Stimulated activated memory B cell treated with anti-CD40 and anti-IgM and Interleukin-4, amounts not matched to agents 10 μg/mL and 1 μg/mL and 100 μg/mL, for 72 hours (primary cell): ENCODE data around the gene ASXL1.
"Not testable (repeated sequence)": the region's sequence is repeated elsewhere in the genome, so short reads cannot be mapped to it uniquely, and the experiment has no call there.

Experiments used
- ATAC-seq: fragments of 150-1000 bp; cut with Tn5 transposase; 2 replicates; pipeline ENCODE4 v1.10.0; 2021
- H3K27ac Mint-ChIP-seq: one replicate; pipeline ENCODE4 v1.8.0; 2022; ENCODE audit warnings: mild to moderate bottlenecking, mixed read lengths
- H3K27me3 Mint-ChIP-seq: one replicate; pipeline ENCODE4 v1.8.0; 2022; ENCODE audit warnings: mixed read lengths
- H3K36me3 Mint-ChIP-seq: one replicate; pipeline ENCODE4 v1.8.0; 2022; ENCODE audit warnings: mixed read lengths
- H3K4me1 Mint-ChIP-seq: one replicate; pipeline ENCODE4 v1.8.0; 2022; ENCODE audit warnings: mixed read lengths
- H3K4me3 Mint-ChIP-seq: one replicate; pipeline ENCODE4 v1.8.0; 2022; ENCODE audit warnings: mild to moderate bottlenecking, moderate library complexity, mixed read lengths
- H3K9me3 Mint-ChIP-seq: one replicate; pipeline ENCODE4 v1.8.0; 2022; ENCODE audit warnings: mixed read lengths

Gene ASXL1

GRCh38 chr20:32330555-32330897, 27.6 kb upstream of the ASXL1 start:
- no peak overlapping the region for H3K27ac Mint-ChIP-seq
- no peak for ATAC-seq
- H3K4me1 Mint-ChIP-seq: peaks cover 36% of the 10 kb centered on the region
- no peak overlapping the region for H3K4me3 Mint-ChIP-seq
- H3K9me3 Mint-ChIP-seq: no peaks in the 10 kb centered on the region
- H3K27me3 Mint-ChIP-seq: no peaks in the 10 kb centered on the region
- peaks cover 47% of the 10 kb centered on the region for H3K36me3 Mint-ChIP-seq

- Mint-ChIP-seq H3K9me3 (no peaks in the 10 kb centered on the region), H3K4me3 (no peak overlapping the region), H3K4me1 (peaks cover 48% of the 10 kb centered on the region), H3K36me3 (peaks cover 36% of the 10 kb centered on the region), H3K27me3 (no peaks in the 10 kb centered on the region), H3K27ac (peak overlapping the region; percentile 92)
- ATAC-seq: peak; percentile 51
These were observed 25.5 kb upstream of the ASXL1 start for GRCh38 chr20:32332614-32333013.

- Mint-ChIP-seq H3K36me3 (peaks cover 39% of the 10 kb centered on the region), H3K4me3 (peak overlapping the region; percentile 6), H3K27me3 (no peaks in the 10 kb centered on the region), H3K27ac (peak overlapping the region; percentile 92), H3K4me1 (peaks cover 48% of the 10 kb centered on the region), H3K9me3 (no peaks in the 10 kb centered on the region)
- ATAC-seq: peak; percentile 76
These were observed 24.7 kb upstream of the ASXL1 start for GRCh38 chr20:32333181-32333987.

- peaks cover 52% of the 10 kb centered on the region for H3K4me1 Mint-ChIP-seq
- peak; percentile 73 for ATAC-seq
- H3K27ac Mint-ChIP-seq: peak overlapping the region; percentile 92
- no peaks in the 10 kb centered on the region for H3K9me3 Mint-ChIP-seq
- peaks cover 44% of the 10 kb centered on the region for H3K36me3 Mint-ChIP-seq
- H3K4me3 Mint-ChIP-seq: peak overlapping the region; percentile 6
- H3K27me3 Mint-ChIP-seq: no peaks in the 10 kb centered on the region
These were observed 23.9 kb upstream of the ASXL1 start for GRCh38 chr20:32333988-32334885.

GRCh38 chr20:32336918-32337347, 21.2 kb upstream of the ASXL1 start:
- Mint-ChIP-seq H3K27ac (peak overlapping the region; percentile 31), H3K4me1 (peaks cover 53% of the 10 kb centered on the region), H3K27me3 (no peaks in the 10 kb centered on the region), H3K9me3 (no peaks in the 10 kb centered on the region), H3K36me3 (peaks cover 29% of the 10 kb centered on the region), H3K4me3 (no peak overlapping the region)
- no peak for ATAC-seq

- peaks cover 28% of the 10 kb centered on the region for H3K36me3 Mint-ChIP-seq
- no peak overlapping the region for H3K4me3 Mint-ChIP-seq
- H3K27ac Mint-ChIP-seq: no peak overlapping the region
- no peaks in the 10 kb centered on the region for H3K27me3 Mint-ChIP-seq
- H3K4me1 Mint-ChIP-seq: peaks cover 42% of the 10 kb centered on the region
- ATAC-seq: no peak
- H3K9me3 Mint-ChIP-seq: no peaks in the 10 kb centered on the region
These were observed 20.0 kb upstream of the ASXL1 start for GRCh38 chr20:32337937-32338661.

- H3K27ac Mint-ChIP-seq: no peak overlapping the region
- H3K36me3 Mint-ChIP-seq: peaks cover 28% of the 10 kb centered on the region
- H3K4me3 Mint-ChIP-seq: no peak overlapping the region
- H3K27me3 Mint-ChIP-seq: no peaks in the 10 kb centered on the region
- H3K9me3 Mint-ChIP-seq: no peaks in the 10 kb centered on the region
- no peak for ATAC-seq
- H3K4me1 Mint-ChIP-seq: peaks cover 36% of the 10 kb centered on the region
These were observed 19.5 kb upstream of the ASXL1 start for GRCh38 chr20:32338665-32339064.

- no peak for ATAC-seq
- no peaks in the 10 kb centered on the region for H3K9me3 Mint-ChIP-seq
- no peak overlapping the region for H3K4me3 Mint-ChIP-seq
- H3K36me3 Mint-ChIP-seq: peaks cover 28% of the 10 kb centered on the region
- H3K4me1 Mint-ChIP-seq: peaks cover 32% of the 10 kb centered on the region
- no peak overlapping the region for H3K27ac Mint-ChIP-seq
- H3K27me3 Mint-ChIP-seq: no peaks in the 10 kb centered on the region
These were observed 19.0 kb upstream of the ASXL1 start for GRCh38 chr20:32339116-32339515.

GRCh38 chr20:32341053-32341452, 17.1 kb upstream of the ASXL1 start:
- not testable (repeated sequence) for H3K4me3 Mint-ChIP-seq, ATAC-seq, H3K9me3 Mint-ChIP-seq, H3K27me3 Mint-ChIP-seq
- H3K27ac Mint-ChIP-seq: peak overlapping the region; percentile 12
- H3K4me1 Mint-ChIP-seq: peaks cover 23% of the 10 kb centered on the region
- H3K36me3 Mint-ChIP-seq: peaks cover 14% of the 10 kb centered on the region

- no peaks in the 10 kb centered on the region for H3K27me3 Mint-ChIP-seq
- H3K4me1 Mint-ChIP-seq: peaks cover 12% of the 10 kb centered on the region
- H3K9me3 Mint-ChIP-seq: no peaks in the 10 kb centered on the region
- H3K4me3 Mint-ChIP-seq: no peak overlapping the region
- H3K36me3 Mint-ChIP-seq: peaks cover 17% of the 10 kb centered on the region
- ATAC-seq: no peak
- no peak overlapping the region for H3K27ac Mint-ChIP-seq
These were observed 14.7 kb upstream of the ASXL1 start for GRCh38 chr20:32343439-32343838.

- no peak overlapping the region for H3K27ac Mint-ChIP-seq
- no peaks in the 10 kb centered on the region for H3K9me3 Mint-ChIP-seq
- peaks cover 21% of the 10 kb centered on the region for H3K36me3 Mint-ChIP-seq
- ATAC-seq: no peak
- peaks cover 17% of the 10 kb centered on the region for H3K4me1 Mint-ChIP-seq
- H3K27me3 Mint-ChIP-seq: no peaks in the 10 kb centered on the region
- no peak overlapping the region for H3K4me3 Mint-ChIP-seq
These were observed 13.2 kb upstream of the ASXL1 start for GRCh38 chr20:32344835-32345506.

GRCh38 chr20:32348207-32348606, 9.9 kb upstream of the ASXL1 start:
- ATAC-seq: no peak
- H3K9me3 Mint-ChIP-seq: no peaks in the 10 kb centered on the region
- H3K27me3 Mint-ChIP-seq: no peaks in the 10 kb centered on the region
- peaks cover 19% of the 10 kb centered on the region for H3K4me1 Mint-ChIP-seq
- H3K27ac Mint-ChIP-seq: no peak overlapping the region
- no peak overlapping the region for H3K4me3 Mint-ChIP-seq
- peaks cover 26% of the 10 kb centered on the region for H3K36me3 Mint-ChIP-seq

GRCh38 chr20:32350421-32350820, 7.7 kb upstream of the ASXL1 start:
- no peak for ATAC-seq
- Mint-ChIP-seq H3K27ac (peak overlapping the region; percentile 30), H3K27me3 (no peaks in the 10 kb centered on the region), H3K4me1 (peaks cover 27% of the 10 kb centered on the region), H3K9me3 (no peaks in the 10 kb centered on the region), H3K36me3 (peaks cover 26% of the 10 kb centered on the region), H3K4me3 (no peak overlapping the region)

- Mint-ChIP-seq H3K4me3 (no peak overlapping the region), H3K27me3 (no peaks in the 10 kb centered on the region), H3K4me1 (peaks cover 42% of the 10 kb centered on the region), H3K36me3 (peaks cover 24% of the 10 kb centered on the region), H3K27ac (no peak overlapping the region), H3K9me3 (no peaks in the 10 kb centered on the region)
- ATAC-seq: no peak
These were observed 5.9 kb upstream of the ASXL1 start for GRCh38 chr20:32352121-32352720.
